Neuronal stem cell (in vitro differentiated cells): ENCODE measurements around the gene ABHD17B.
A peak's percentile ranks its signal among the peaks of the same experiment; 100 is the strongest.

Experiments used
- DNase-seq: peaks from one replicate; pipeline ENCODE4 v3.0.0-alpha.2; 2013; ENCODE audit warnings: low spot score
- H2AFZ ChIP-seq: one replicate; pipeline ENCODE4 v1.6.1; 2013; ENCODE audit warnings: mild to moderate bottlenecking, low read length, inconsistent platforms
- H2AK5ac ChIP-seq: 2 replicates; pipeline ENCODE4 v1.6.1; 2013; ENCODE audit warnings: low read depth, mild to moderate bottlenecking, inconsistent platforms, low read length, moderate library complexity, mixed read lengths
- H2BK120ac ChIP-seq: 2 replicates; pipeline ENCODE4 v1.6.1; 2013; ENCODE audit warnings: low read depth, mild to moderate bottlenecking, inconsistent platforms, low read length, moderate library complexity, mixed read lengths
- H2BK12ac ChIP-seq: one replicate; pipeline ENCODE4 v1.6.1; 2013; ENCODE audit warnings: low read length, inconsistent platforms
- H2BK15ac ChIP-seq: 2 replicates; pipeline ENCODE4 v1.6.1; 2013; ENCODE audit warnings: mild to moderate bottlenecking, low read length, inconsistent platforms, mixed read lengths
- H2BK5ac ChIP-seq: one replicate; pipeline ENCODE4 v1.6.1; 2013; ENCODE audit warnings: inconsistent platforms, mild to moderate bottlenecking, low read length, moderate library complexity
- H3K14ac ChIP-seq: one replicate; pipeline ENCODE4 v1.6.1; 2013; ENCODE audit warnings: low read length, inconsistent platforms
- H3K18ac ChIP-seq: 2 replicates; pipeline ENCODE4 v1.6.1; 2013; ENCODE audit warnings: low read length, inconsistent platforms
- H3K23ac ChIP-seq: 2 replicates; pipeline ENCODE4 v1.6.1; 2013; ENCODE audit warnings: low read depth, mild to moderate bottlenecking, mixed read lengths, low read length, inconsistent platforms; ENCODE audit not compliant: poor library complexity
- H3K27ac ChIP-seq: replicated peaks from 3 replicates; pipeline ENCODE4 v1.5.1; 2013; ENCODE audit warnings: low read length, inconsistent platforms
- H3K27me3 ChIP-seq, 3 experiments: 2 replicates each; pipeline ENCODE4 v1.6.1; 2013; ENCODE audit warnings: low read length in 3 of 3, mild to moderate bottlenecking in 2 of 3, inconsistent platforms in 1 of 3, low read depth in 1 of 3, mixed read lengths in 1 of 3, moderate library complexity in 1 of 3; ENCODE audit not compliant: control insufficient read depth in 3 of 3, insufficient read depth in 3 of 3
- H3K36me3 ChIP-seq, 2 donors: replicated peaks in 1 of 2; 2 replicates each; pipeline ENCODE4 v1.6.1; 2013; ENCODE audit warnings: low read length in 2 of 2; ENCODE audit not compliant: control insufficient read depth in 2 of 2, insufficient read depth in 2 of 2
- H3K4ac ChIP-seq: 2 replicates; pipeline ENCODE4 v1.6.1; 2013; ENCODE audit warnings: inconsistent platforms, mild to moderate bottlenecking, low read length, moderate library complexity
- H3K4me1 ChIP-seq, 2 donors: 1 replicate in 1 of 2; 2 replicates in 1 of 2; pipeline ENCODE4 v1.6.1; 2013; ENCODE audit warnings: low read length in 2 of 2, low read depth in 1 of 2; ENCODE audit not compliant: control insufficient read depth in 2 of 2, insufficient read depth in 1 of 2
- H3K4me2 ChIP-seq: one replicate; pipeline ENCODE4 v1.6.1; 2013; ENCODE audit warnings: mild to moderate bottlenecking, low read length, inconsistent platforms; ENCODE audit not compliant: insufficient read depth, poor library complexity, severe bottlenecking
- H3K4me3 ChIP-seq, 2 donors: 2 replicates each; pipeline ENCODE4 v1.5.1; 2013; ENCODE audit warnings: low read length in 2 of 2, mild to moderate bottlenecking in 2 of 2, inconsistent platforms in 1 of 2, moderate library complexity in 1 of 2
- H3K79me1 ChIP-seq: one replicate; pipeline ENCODE4 v1.6.1; 2013; ENCODE audit warnings: low read depth, mild to moderate bottlenecking, inconsistent platforms, low read length, moderate library complexity
- H3K9ac ChIP-seq: one replicate; pipeline ENCODE4 v1.6.1; 2013; ENCODE audit warnings: mild to moderate bottlenecking, low read depth, low read length, inconsistent platforms; ENCODE audit not compliant: poor library complexity
- H3K9me3 ChIP-seq, 2 donors: replicated peaks in 1 of 2; 2 replicates each; pipeline versions ENCODE3 to v1.6.1; 2013; ENCODE audit warnings: low read length in 2 of 2, mild to moderate bottlenecking in 2 of 2, inconsistent platforms in 1 of 2, low read depth in 1 of 2, mixed read lengths in 1 of 2, moderate library complexity in 1 of 2; ENCODE audit not compliant: control insufficient read depth in 2 of 2, insufficient read depth in 1 of 2
- H4K8ac ChIP-seq: one replicate; pipeline ENCODE4 v1.6.1; 2013; ENCODE audit warnings: low read depth, mild to moderate bottlenecking, inconsistent platforms, low read length, moderate library complexity
- H4K91ac ChIP-seq: one replicate; pipeline ENCODE4 v1.6.1; 2013; ENCODE audit warnings: low read length, low read depth, mild to moderate bottlenecking, inconsistent platforms; ENCODE audit not compliant: poor library complexity
- WGBS, 2 donors: extraction: QIAGEN DNeasy Blood & Tissue Kit; methylation state at CpG; one replicate each; pipeline ENCODE4 v1.1.7; 2013; ENCODE audit warnings: missing lambda C conversion rate in 2 of 2, mixed read lengths in 1 of 2; ENCODE audit not compliant: insufficient read length in 2 of 2, insufficient replicate concordance in 1 of 2; ENCODE audit errors: extremely low coverage in 2 of 2; 5-methylcytosine and 5-hydroxymethylcytosine counted together

ABHD17B gene

GRCh38 chr9:71924576-71924975 is 13.6 kb upstream of the ABHD17B start:
- H3K4me1 ChIP-seq, result peaks cover 2 to 11% of the 10 kb centered on the region in 2 donors
- H3K4me2 ChIP-seq, result no peak overlapping the region
- no peak overlapping the region for H3K27ac ChIP-seq
- H3K4ac ChIP-seq, result no peak overlapping the region
- H3K23ac ChIP-seq, result no peak overlapping the region
- no peak overlapping the region for H3K18ac ChIP-seq
- no peak overlapping the region for H3K14ac ChIP-seq
- no peaks in the 10 kb centered on the region for H3K9me3 ChIP-seq
- H3K36me3 ChIP-seq, result peaks cover 0 to 3% of the 10 kb centered on the region in 2 donors
- H3K27me3 ChIP-seq, result no peaks in the 10 kb centered on the region
- H2BK12ac ChIP-seq, result no peak overlapping the region
- H3K4me3 ChIP-seq, result no peak overlapping the region
- H2AFZ ChIP-seq, result no peak overlapping the region
- no peak overlapping the region for H2BK15ac ChIP-seq
- no peak overlapping the region for H2BK120ac ChIP-seq
- DNase-seq, result no peak
- H3K79me1 ChIP-seq, result no peaks in the 10 kb centered on the region
- H4K8ac ChIP-seq, result no peak overlapping the region
- H4K91ac ChIP-seq, result no peak overlapping the region
- no peak overlapping the region for H2AK5ac ChIP-seq
- H3K9ac ChIP-seq, result no peak overlapping the region
- H2BK5ac ChIP-seq, result no peak overlapping the region

- no peak overlapping the region for H3K4me3 ChIP-seq
- no peak overlapping the region for H3K18ac ChIP-seq
- no peak overlapping the region for H2BK12ac ChIP-seq
- H3K23ac ChIP-seq, result no peak overlapping the region
- no peak overlapping the region for H3K14ac ChIP-seq
- no peak overlapping the region for H4K91ac ChIP-seq
- H3K79me1 ChIP-seq, result peaks cover 2% of the 10 kb centered on the region
- H2BK120ac ChIP-seq, result no peak overlapping the region
- H2AFZ ChIP-seq, result no peak overlapping the region
- H3K4me1 ChIP-seq, result peaks cover 2 to 11% of the 10 kb centered on the region in 2 donors
- H4K8ac ChIP-seq, result no peak overlapping the region
- peaks cover 2 to 12% of the 10 kb centered on the region in 2 donors for H3K9me3 ChIP-seq
- no peak overlapping the region for H2BK15ac ChIP-seq
- H2AK5ac ChIP-seq, result no peak overlapping the region
- no peak for DNase-seq
- H3K4ac ChIP-seq, result no peak overlapping the region
- H3K9ac ChIP-seq, result no peak overlapping the region
- H2BK5ac ChIP-seq, result no peak overlapping the region
- H3K4me2 ChIP-seq, result no peak overlapping the region
- H3K36me3 ChIP-seq, result peaks cover 0 to 14% of the 10 kb centered on the region in 2 donors
- H3K27me3 ChIP-seq, result no peaks in the 10 kb centered on the region
- H3K27ac ChIP-seq, result no peak overlapping the region
Observed at GRCh38 chr9:71921190-71921814, 10.3 kb upstream of the ABHD17B start.

GRCh38 chr9:71920456-71921189 is 9.6 kb upstream of the ABHD17B start:
- no peak for DNase-seq
- peaks cover 2% of the 10 kb centered on the region for H3K79me1 ChIP-seq
- H2BK5ac ChIP-seq, result no peak overlapping the region
- H3K9ac ChIP-seq, result no peak overlapping the region
- H3K4me3 ChIP-seq, result no peak overlapping the region
- no peak overlapping the region for H3K14ac ChIP-seq
- H2BK120ac ChIP-seq, result no peak overlapping the region
- peaks cover 2 to 12% of the 10 kb centered on the region in 2 donors for H3K9me3 ChIP-seq
- H2BK15ac ChIP-seq, result no peak overlapping the region
- peaks cover 0 to 14% of the 10 kb centered on the region in 2 donors for H3K36me3 ChIP-seq
- H3K4me2 ChIP-seq, result no peak overlapping the region
- no peak overlapping the region for H4K8ac ChIP-seq
- H3K4me1 ChIP-seq, result peaks cover 2 to 11% of the 10 kb centered on the region in 2 donors
- H3K18ac ChIP-seq, result no peak overlapping the region
- no peak overlapping the region for H3K4ac ChIP-seq
- H2AFZ ChIP-seq, result no peak overlapping the region
- WGBS, 2 donors, result no CpG with 5 or more reads among the region's 1 CpG
- H2BK12ac ChIP-seq, result no peak overlapping the region
- no peak overlapping the region for H4K91ac ChIP-seq
- H2AK5ac ChIP-seq, result no peak overlapping the region
- H3K27ac ChIP-seq, result peak overlapping the region; percentile 64
- no peak overlapping the region for H3K23ac ChIP-seq
- H3K27me3 ChIP-seq, result no peaks in the 10 kb centered on the region

GRCh38 chr9:71918419-71918818 is 7.4 kb upstream of the ABHD17B start:
- Histone ChIP-seq H3K79me1 (peaks cover 2% of the 10 kb centered on the region), H3K27ac (no peak overlapping the region), H2BK12ac (no peak overlapping the region), H3K9me3 (peaks cover 2 to 12% of the 10 kb centered on the region in 2 donors), H3K4me1 (peaks cover 2 to 11% of the 10 kb centered on the region in 2 donors), H3K9ac (no peak overlapping the region), H3K4ac (no peak overlapping the region), H3K4me3 (no peak overlapping the region), H2AK5ac (no peak overlapping the region), H3K18ac (no peak overlapping the region), H3K4me2 (no peak overlapping the region), H3K23ac (no peak overlapping the region), H2BK5ac (no peak overlapping the region), H3K14ac (no peak overlapping the region), H2BK15ac (no peak overlapping the region), H3K36me3 (peaks cover 0 to 14% of the 10 kb centered on the region in 2 donors), H2BK120ac (no peak overlapping the region), H4K91ac (no peak overlapping the region), H3K27me3 (no peaks in the 10 kb centered on the region), H4K8ac (no peak overlapping the region), H2AFZ (no peak overlapping the region)
- WGBS, 2 donors, result no CpG with 5 or more reads among the region's 5 CpGs
- DNase-seq, result no peak
